ENCODE measurements around the gene RABEPK. TPM values are rescaled to one million over a fixed set of nuclear protein-coding genes. Genes with fewer than 3 reads are reported as not detected.
"Not testable (repeated sequence)": the region's sequence is repeated elsewhere in the genome, so short reads cannot be mapped to it uniquely, and the experiment has no call there.

Gene RABEPK, protein sequence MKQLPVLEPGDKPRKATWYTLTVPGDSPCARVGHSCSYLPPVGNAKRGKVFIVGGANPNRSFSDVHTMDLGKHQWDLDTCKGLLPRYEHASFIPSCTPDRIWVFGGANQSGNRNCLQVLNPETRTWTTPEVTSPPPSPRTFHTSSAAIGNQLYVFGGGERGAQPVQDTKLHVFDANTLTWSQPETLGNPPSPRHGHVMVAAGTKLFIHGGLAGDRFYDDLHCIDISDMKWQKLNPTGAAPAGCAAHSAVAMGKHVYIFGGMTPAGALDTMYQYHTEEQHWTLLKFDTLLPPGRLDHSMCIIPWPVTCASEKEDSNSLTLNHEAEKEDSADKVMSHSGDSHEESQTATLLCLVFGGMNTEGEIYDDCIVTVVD
- total RNA-seq (2012; rRNA removed) = 32.7 and 38.2 TPM in 2 replicates

DNA sequence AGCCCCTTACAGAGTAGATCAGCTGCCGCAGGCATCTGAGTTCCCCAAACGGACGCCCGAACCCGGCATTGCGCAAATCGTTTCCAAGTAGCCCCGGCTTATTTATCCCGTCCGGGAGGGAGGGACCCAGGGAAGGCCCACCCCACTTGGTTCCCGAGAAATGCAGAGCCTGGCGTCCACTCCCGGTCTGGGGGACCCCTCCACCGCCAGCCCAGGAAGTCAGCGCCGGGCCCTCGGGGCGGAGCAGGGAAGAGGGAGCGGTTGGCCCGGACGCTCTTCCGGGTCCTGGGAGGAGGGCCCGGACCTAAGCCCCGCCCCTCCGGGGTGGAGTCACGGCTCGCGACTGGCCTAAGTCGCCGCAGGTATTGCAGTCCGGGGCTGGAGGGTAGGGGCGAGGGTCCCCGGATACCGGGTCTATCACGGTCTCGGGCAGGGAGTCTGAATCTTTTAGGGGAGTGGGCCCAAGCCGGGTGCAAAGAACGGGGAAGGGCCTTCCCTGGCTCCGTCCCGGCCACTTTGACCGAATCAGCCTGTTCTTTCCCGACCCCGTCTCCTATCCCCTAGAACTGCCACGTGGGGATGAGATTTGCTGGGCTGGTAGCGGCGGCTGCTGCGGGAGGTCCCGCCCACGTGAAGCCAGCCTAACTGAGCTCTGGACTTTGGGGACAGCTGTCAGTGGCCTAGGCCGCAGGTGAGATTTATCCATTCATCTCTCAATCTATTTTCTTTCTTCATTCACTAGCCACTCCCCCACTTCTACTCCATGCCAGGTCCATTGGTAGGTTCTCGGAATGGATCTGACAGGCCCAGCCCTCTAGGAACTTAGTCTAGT is at the start of gene RABEPK:
RABEPK (plus strand) TSS at position 327 of the 832 bp plus-strand sequence. CDS start 2,472 bp downstream, outside the sequence.
- Histone ChIP-seq H3K9ac (ENCODE audit: low read depth, low read length) (peak within 1 kb of the TSS; percentile 90), H3K36me3 (ENCODE audit: insufficient read depth, low read length) (peaks cover 8% of the 10 kb centered on the region), H3K9me3 (replicated peaks; ENCODE audit: low read length) (no peaks in the 10 kb centered on the region), H3K27me3 (ENCODE audit: control insufficient read depth, insufficient read depth, low read length) (no peaks in the 10 kb centered on the region), H3K4me1 (ENCODE audit: control insufficient read depth, insufficient read depth, low read length) (peaks cover 8% of the 10 kb centered on the region), H3K4me3 (ENCODE audit: low read length) (peak within 1 kb of the TSS; percentile 94), H3K4me2 (ENCODE audit: low read length) (peak within 1 kb of the TSS; percentile 93)

DNA sequence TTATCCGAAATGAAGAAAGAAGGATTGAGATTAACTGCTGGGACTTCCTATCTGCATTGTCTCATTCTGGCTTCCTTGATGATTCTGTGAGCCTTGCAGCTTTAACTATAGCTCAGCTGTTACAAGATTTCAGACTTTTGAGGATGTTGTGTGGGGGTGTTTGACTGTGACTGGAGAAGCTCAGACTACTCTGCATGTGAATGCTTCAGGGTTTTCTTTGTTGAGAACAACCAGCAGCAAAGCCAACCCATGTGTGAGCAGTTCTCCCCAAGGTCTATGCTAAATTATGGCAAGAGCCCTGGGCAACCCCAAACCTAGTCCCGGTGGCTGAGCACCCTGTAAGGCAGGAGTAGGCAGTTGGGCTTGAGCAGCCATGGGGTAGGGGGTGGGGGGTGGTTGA is 48.6 kb upstream of the RABEPK start:
- Histone ChIP-seq H3K4me1 (ENCODE audit: control insufficient read depth, insufficient read depth, low read length) (no peaks in the 10 kb centered on the region), H3K27me3 (ENCODE audit: control insufficient read depth, insufficient read depth, low read length) (no peaks in the 10 kb centered on the region), H3K4me3 (ENCODE audit: low read length) (no peak overlapping the region), H3K36me3 (ENCODE audit: insufficient read depth, low read length) (peaks cover 27% of the 10 kb centered on the region), H3K4me2 (ENCODE audit: low read length) (no peak overlapping the region), H3K9me3 (replicated peaks; ENCODE audit: low read length) (no peaks in the 10 kb centered on the region), H3K9ac (ENCODE audit: low read depth, low read length) (no peak overlapping the region)

DNA sequence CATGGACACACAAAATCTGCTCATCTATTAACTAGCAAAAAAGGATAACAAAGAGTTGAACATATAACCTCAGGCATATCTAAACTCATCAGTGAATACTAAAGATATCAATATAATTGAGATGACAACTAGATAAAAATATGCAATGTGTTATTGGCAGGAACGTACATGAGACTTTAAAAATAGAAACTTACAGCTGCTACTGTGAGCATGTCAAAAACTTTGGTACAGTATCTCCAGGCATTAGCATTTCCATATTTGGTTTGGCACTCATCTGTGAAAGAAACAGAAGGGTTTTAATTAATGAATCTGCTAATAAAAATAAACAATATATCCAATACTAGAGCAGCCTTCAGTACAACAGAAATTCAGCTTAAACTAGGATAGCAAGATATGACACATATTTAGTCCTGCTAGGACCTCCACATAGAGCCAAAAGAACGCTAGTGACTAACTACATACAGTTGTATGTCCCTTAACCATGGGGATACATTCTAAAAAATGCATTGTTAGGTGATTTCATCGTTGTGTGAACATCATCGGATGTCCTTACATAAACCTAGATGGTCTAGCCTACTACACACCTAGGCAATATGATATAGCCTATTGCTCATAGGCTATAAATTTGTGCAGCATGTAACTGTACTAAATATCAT is 46.5 kb upstream of the RABEPK start:
- Histone ChIP-seq H3K4me1 (ENCODE audit: control insufficient read depth, insufficient read depth, low read length) (no peaks in the 10 kb centered on the region), H3K4me2 (ENCODE audit: low read length) (no peak overlapping the region), H3K9me3 (replicated peaks; ENCODE audit: low read length) (no peaks in the 10 kb centered on the region), H3K4me3 (ENCODE audit: low read length) (no peak overlapping the region), H3K27me3 (ENCODE audit: control insufficient read depth, insufficient read depth, low read length) (no peaks in the 10 kb centered on the region), H3K36me3 (ENCODE audit: insufficient read depth, low read length) (peaks cover 31% of the 10 kb centered on the region), H3K9ac (ENCODE audit: low read depth, low read length) (no peak overlapping the region)

DNA sequence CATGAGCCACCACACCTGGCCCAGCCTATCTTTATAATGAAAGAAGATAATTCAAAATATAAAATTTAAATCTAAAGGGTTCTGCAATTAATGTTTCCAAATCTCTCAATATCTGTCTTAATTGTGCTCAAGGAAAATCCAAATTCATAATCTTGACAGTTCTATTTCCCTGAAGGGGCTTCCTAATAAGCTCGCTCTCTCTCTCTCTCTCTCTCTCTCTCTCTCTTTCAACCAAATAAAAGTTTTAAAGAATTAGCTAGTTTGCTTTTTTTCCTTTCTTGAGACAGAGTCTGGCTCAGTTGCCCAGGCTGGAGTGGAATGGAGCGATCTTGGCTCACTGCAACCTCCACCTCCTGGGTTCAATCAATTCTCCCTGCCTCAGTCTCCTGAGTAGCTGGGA is 43.8 kb upstream of the RABEPK start:
- H3K9me3 ChIP-seq (replicated peaks; ENCODE audit: low read length) = no peaks in the 10 kb centered on the region
- H3K4me1 ChIP-seq (ENCODE audit: control insufficient read depth, insufficient read depth, low read length) = peaks cover 10% of the 10 kb centered on the region
- no peak overlapping the region for H3K4me3 ChIP-seq (ENCODE audit: low read length)
- H3K36me3 ChIP-seq (ENCODE audit: insufficient read depth, low read length) = peaks cover 20% of the 10 kb centered on the region
- H3K27me3 ChIP-seq (ENCODE audit: control insufficient read depth, insufficient read depth, low read length) = no peaks in the 10 kb centered on the region
- H3K4me2 ChIP-seq (ENCODE audit: low read length) = no peak overlapping the region
- H3K9ac ChIP-seq (ENCODE audit: low read depth, low read length) = no peak overlapping the region

DNA sequence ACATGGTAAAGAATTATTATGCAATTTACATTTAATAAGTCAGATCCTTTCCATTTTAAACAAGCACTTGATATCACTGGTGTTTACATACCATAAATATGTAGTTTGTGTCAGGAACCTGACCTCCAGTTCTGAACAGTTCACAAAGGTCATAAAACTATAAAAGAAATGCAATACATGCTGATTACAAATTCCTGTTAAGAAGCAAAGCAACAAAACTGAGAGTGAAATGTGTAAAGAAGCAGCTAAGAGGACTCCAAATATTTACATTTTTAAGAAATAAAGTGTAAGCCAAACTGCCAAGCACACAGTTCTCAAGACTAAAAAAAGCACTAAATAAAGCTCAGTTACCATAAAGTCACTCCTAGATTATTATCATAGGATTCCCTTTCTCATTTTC is 39.6 kb upstream of the RABEPK start:
- Histone ChIP-seq H3K9ac (ENCODE audit: low read depth, low read length) (peak overlapping the region; percentile 35), H3K4me2 (ENCODE audit: low read length) (peak overlapping the region; percentile 7), H3K4me1 (ENCODE audit: control insufficient read depth, insufficient read depth, low read length) (peaks cover 16% of the 10 kb centered on the region), H3K27me3 (ENCODE audit: control insufficient read depth, insufficient read depth, low read length) (no peaks in the 10 kb centered on the region), H3K4me3 (ENCODE audit: low read length) (no peak overlapping the region), H3K9me3 (replicated peaks; ENCODE audit: low read length) (no peaks in the 10 kb centered on the region), H3K36me3 (ENCODE audit: insufficient read depth, low read length) (peaks cover 10% of the 10 kb centered on the region)

DNA sequence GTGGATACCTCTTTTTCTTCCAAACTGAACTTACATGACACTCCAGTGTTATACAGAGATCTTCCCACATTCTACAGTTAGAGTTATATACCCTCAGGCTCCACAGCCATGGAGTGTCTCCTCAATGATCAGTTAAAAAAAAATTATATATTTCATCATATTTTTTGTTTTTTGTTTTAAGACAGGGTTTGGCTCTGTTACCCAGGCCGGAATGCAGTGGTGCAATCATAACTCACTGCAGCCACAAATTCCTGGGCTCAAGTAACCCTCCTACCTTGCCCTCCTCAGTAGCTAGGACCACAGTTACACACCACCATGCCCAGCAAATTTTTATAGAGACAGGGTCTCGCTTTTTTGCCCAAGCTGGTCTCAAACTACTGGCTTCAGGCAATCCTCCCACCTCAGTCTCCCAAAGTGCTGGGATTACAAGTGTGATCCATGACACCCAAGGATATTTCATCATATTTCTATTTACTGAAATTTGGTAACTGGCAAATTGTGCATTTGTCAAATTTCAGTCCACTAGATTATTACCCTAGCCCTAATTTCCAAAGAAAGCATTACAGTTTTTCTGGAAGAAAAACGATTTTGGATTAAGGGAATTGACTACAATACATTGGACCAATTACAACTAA is 38.9 kb upstream of the RABEPK start:
- H3K36me3 ChIP-seq (ENCODE audit: insufficient read depth, low read length) = peaks cover 10% of the 10 kb centered on the region
- H3K4me3 ChIP-seq (ENCODE audit: low read length) = no peak overlapping the region
- H3K9me3 ChIP-seq (replicated peaks; ENCODE audit: low read length) = no peaks in the 10 kb centered on the region
- peaks cover 22% of the 10 kb centered on the region for H3K4me1 ChIP-seq (ENCODE audit: control insufficient read depth, insufficient read depth, low read length)
- no peaks in the 10 kb centered on the region for H3K27me3 ChIP-seq (ENCODE audit: control insufficient read depth, insufficient read depth, low read length)
- peak overlapping the region; percentile 7 for H3K4me2 ChIP-seq (ENCODE audit: low read length)
- peak overlapping the region; percentile 35 for H3K9ac ChIP-seq (ENCODE audit: low read depth, low read length)

DNA sequence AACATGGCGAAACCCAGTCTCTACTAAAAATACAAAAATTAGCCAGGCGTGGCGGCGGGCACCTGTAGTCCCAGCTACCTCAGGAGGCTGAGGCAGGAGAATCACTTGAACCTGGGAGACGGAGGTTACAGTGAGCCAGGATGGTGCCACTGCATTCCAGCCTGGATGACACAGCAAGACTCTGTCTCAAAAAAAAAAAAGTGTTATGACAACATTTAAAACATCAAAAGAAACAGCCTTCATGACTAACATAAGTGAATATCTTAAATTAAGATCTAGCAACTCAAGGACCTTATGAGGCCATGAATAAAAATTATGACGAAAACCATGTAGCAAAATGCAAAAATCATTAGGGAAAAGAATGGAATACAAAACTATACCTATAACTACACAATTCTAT is 37.5 kb upstream of the RABEPK start:
- not testable (repeated sequence) for H3K4me2 ChIP-seq (ENCODE audit: low read length); H3K4me3 ChIP-seq (ENCODE audit: low read length)

DNA sequence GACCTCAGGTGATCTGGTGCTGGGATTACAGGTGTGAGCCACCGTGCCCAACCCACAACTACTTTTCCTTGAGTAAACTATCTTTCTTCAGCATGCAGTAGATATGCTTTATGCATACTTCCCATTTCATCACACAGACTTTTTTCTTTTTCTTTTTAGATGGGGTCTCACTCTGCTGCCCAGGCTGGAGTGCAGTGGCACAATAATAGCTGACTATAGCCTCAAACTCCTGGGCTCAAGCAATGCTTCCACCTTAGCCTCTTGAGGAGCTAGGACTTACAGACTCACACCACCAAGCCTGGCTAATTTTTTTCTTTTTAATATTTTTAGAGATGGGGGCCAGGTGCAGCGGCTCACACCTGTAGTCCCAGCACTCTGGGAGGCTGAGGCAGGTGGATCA is 33.6 kb upstream of the RABEPK start:
- Histone ChIP-seq H3K27me3 (ENCODE audit: control insufficient read depth, insufficient read depth, low read length) (no peaks in the 10 kb centered on the region), H3K4me1 (ENCODE audit: control insufficient read depth, insufficient read depth, low read length) (peaks cover 10% of the 10 kb centered on the region), H3K4me2 (ENCODE audit: low read length) (no peak overlapping the region), H3K4me3 (ENCODE audit: low read length) (no peak overlapping the region), H3K36me3 (ENCODE audit: insufficient read depth, low read length) (peaks cover 11% of the 10 kb centered on the region), H3K9ac (ENCODE audit: low read depth, low read length) (no peak overlapping the region), H3K9me3 (replicated peaks; ENCODE audit: low read length) (no peaks in the 10 kb centered on the region)

More for the DNA sequence above, 37.5 kb upstream of the RABEPK start:
- H3K4me1 ChIP-seq (ENCODE audit: control insufficient read depth, insufficient read depth, low read length) = peaks cover 22% of the 10 kb centered on the region
- H3K9me3 ChIP-seq (replicated peaks; ENCODE audit: low read length); H3K27me3 ChIP-seq (ENCODE audit: control insufficient read depth, insufficient read depth, low read length); H3K9ac ChIP-seq (ENCODE audit: low read depth, low read length); H3K36me3 ChIP-seq (ENCODE audit: insufficient read depth, low read length): not testable (repeated sequence)

DNA sequence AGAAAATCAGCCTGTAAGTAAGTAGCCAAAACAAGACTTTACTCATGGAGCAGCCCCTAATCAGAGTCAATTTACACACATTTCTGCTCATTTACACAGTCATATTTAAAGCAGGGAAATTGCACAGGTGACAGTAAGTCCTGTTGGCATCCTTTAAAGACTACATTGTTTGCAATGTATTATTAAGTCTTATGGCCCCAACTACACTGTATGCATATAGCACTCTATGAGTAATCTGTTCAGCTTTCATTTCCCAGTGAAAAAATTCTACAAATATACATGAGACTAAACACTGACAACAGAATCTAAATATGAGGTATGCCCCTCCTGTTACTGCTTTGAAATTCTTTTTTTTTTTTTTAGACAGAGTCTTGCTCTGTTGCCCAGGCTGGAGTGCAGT is 30.4 kb upstream of the RABEPK start:
- no peak overlapping the region for H3K9ac ChIP-seq (ENCODE audit: low read depth, low read length)
- no peaks in the 10 kb centered on the region for H3K9me3 ChIP-seq (replicated peaks; ENCODE audit: low read length)
- H3K4me2 ChIP-seq (ENCODE audit: low read length) = no peak overlapping the region
- H3K4me3 ChIP-seq (ENCODE audit: low read length) = no peak overlapping the region
- H3K4me1 ChIP-seq (ENCODE audit: control insufficient read depth, insufficient read depth, low read length) = peaks cover 17% of the 10 kb centered on the region
- H3K27me3 ChIP-seq (ENCODE audit: control insufficient read depth, insufficient read depth, low read length) = no peaks in the 10 kb centered on the region
- H3K36me3 ChIP-seq (ENCODE audit: insufficient read depth, low read length) = peaks cover 11% of the 10 kb centered on the region

DNA sequence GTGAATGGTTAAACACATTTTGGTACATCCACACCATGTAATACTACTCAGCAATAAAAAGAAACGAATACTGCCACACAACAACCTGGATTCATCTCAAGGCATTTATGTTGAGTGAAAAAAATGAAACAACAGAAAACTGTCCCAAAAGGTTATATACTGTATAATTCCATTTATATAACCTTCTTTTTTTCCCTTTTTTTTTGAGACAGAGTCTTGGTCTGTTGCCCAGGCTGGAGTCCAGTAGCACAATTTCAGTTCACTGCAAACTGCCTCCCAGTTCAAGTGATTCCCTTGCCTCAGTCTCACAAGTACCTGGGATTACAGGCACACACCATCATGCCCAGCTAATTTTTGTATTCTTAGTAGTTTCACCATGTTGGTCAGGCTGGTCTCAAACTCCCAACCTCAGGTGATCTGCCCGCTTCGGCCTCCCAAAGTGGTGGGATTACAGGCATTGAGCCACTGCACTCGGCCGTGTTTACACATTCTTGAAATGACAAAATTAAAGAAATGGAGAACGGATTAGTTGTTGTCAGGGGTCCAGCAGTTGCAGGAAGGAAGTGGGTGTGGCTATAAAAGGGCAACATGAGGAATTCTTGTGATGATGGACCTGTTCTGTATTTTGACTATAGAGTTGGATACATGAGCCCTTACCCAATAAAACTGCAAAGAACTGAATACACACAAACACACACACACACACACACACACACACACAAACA is 28.1 kb upstream of the RABEPK start:
- Histone ChIP-seq H3K4me1 (ENCODE audit: control insufficient read depth, insufficient read depth, low read length) (peaks cover 7% of the 10 kb centered on the region), H3K9ac (ENCODE audit: low read depth, low read length) (no peak overlapping the region), H3K36me3 (ENCODE audit: insufficient read depth, low read length) (peaks cover 11% of the 10 kb centered on the region), H3K27me3 (ENCODE audit: control insufficient read depth, insufficient read depth, low read length) (no peaks in the 10 kb centered on the region), H3K4me2 (ENCODE audit: low read length) (no peak overlapping the region), H3K9me3 (replicated peaks; ENCODE audit: low read length) (no peaks in the 10 kb centered on the region), H3K4me3 (ENCODE audit: low read length) (no peak overlapping the region)

Data from skeletal muscle satellite cell (primary cell).